GM19395 (cell line): Measurements from ENCODE around the gene CDC42BPB.

ENCODE experiments used
- ATAC-seq: cut with Tn5 transposase; IDR thresholded peaks from one replicate; pipeline ENCODE4 v1.9.1; 2021; ENCODE audit warnings: mild to moderate bottlenecking, moderate library complexity; ENCODE audit not compliant: unreplicated experiment

The CDC42BPB gene

GRCh38 chr14:103073367-103073875 lies 16.1 kb upstream of the CDC42BPB start:
- ATAC-seq, result no peak

GRCh38 chr14:103072595-103073366 lies 15.4 kb upstream of the CDC42BPB start:
- ATAC-seq, result no peak

- ATAC-seq, result no peak
These were observed 14.3 kb upstream of the CDC42BPB start for GRCh38 chr14:103071544-103072251.

GRCh38 chr14:103070971-103071542 lies 13.7 kb upstream of the CDC42BPB start:
- no peak for ATAC-seq

- ATAC-seq, result no peak
These were observed 13.0 kb upstream of the CDC42BPB start for GRCh38 chr14:103070263-103070885.

- ATAC-seq, result no peak
These were observed 11.2 kb upstream of the CDC42BPB start for GRCh38 chr14:103068351-103069073.

- ATAC-seq, result no peak
These were observed 10.0 kb upstream of the CDC42BPB start for GRCh38 chr14:103067231-103067954.

- ATAC-seq, result no peak
These were observed 9.1 kb upstream of the CDC42BPB start for GRCh38 chr14:103066399-103066798.

GRCh38 chr14:103065861-103066260 lies 8.5 kb upstream of the CDC42BPB start:
- ATAC-seq, result no peak

GRCh38 chr14:103064978-103065377 lies 7.6 kb upstream of the CDC42BPB start:
- no peak for ATAC-seq

- ATAC-seq, result no peak
These were observed 7.1 kb upstream of the CDC42BPB start for GRCh38 chr14:103064436-103064835.

- ATAC-seq, result no peak
These were observed 4.2 kb upstream of the CDC42BPB start for GRCh38 chr14:103061482-103061976.

- no peak for ATAC-seq
These were observed 2.2 kb upstream of the CDC42BPB start for GRCh38 chr14:103059556-103059955.

- peak; percentile 6 for ATAC-seq
These were observed 1.1 kb upstream of the CDC42BPB start for GRCh38 chr14:103058164-103059055.

GRCh38 chr14:103057028-103057371 lies 349 bp downstream of the CDC42BPB start:
- ATAC-seq, result peak; percentile 33

- peak; percentile 10 for ATAC-seq
These were observed 874 bp downstream of the CDC42BPB start for GRCh38 chr14:103056322-103057027.

- no peak for ATAC-seq
These were observed 1.7 kb downstream of the CDC42BPB start for GRCh38 chr14:103055695-103056094.

GRCh38 chr14:103052407-103052806 lies 4.9 kb downstream of the CDC42BPB start:
- no peak for ATAC-seq
